Ovary (tissue), 3 donors: ENCODE results near the gene THBD.

ENCODE experiments used
- EP300 ChIP-seq: sonication (generic); formaldehyde crosslinking; IDR thresholded peaks from one replicate; pipeline ENCODE4 v1.6.1; 2017; ENCODE audit warnings: antibody characterized with exemption
- TF ChIP-seq, protein P1 (sequence below), 3 donors: fragments of 450-650 bp in 2 of 3; fragments of 200-600 bp in 1 of 3; IDR thresholded peaks; one replicate each; pipeline versions ENCODE4 v1.5.1 to v1.8.0; 2016 to 2022; ENCODE audit warnings: antibody characterized with exemption in 3 of 3, mild to moderate bottlenecking in 1 of 3
- donor health status: DM: no; HTN: no; CAD: no.

DNA sequence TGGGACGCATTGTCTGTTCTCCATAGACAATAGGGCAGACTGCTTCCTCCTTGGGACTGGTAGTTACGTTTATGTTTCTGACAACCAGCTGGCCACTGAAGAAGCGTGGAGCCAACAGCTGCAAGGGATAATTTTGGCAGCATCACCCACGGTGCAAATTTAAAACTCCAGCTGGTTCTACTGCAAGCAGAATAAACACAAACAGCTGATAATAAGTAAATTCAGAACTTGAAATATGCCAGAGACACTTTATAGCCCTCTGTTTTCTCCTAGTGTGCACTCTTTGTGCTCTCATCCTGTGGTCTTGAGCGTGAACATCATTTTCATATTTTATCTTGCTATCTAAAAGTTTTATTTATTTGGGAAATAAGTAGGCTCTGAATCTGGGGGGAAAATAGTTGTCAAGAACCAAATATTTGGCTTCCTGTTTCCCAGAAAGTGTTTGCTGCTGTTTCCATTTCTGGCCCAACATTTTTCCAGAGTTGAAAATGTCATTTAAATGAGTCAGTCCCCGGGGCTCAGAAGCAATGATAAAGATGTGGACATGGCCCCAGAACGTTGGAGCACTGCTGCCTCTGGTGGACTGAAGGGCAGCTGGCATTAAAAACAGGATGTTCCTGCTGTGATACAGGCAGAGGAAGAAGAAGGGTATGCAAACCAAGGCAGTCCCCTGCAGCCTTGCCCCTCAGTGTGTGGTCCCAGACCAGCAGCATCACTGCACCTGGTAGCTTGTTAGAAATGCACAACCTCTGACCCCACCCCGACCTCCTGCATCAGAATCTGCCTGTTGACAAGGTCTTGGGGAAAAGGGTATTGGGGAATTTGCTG, 12.5 kb upstream of the THBD start:
- TF ChIP-seq EP300: no peak
- TF ChIP-seq, protein P1, sequence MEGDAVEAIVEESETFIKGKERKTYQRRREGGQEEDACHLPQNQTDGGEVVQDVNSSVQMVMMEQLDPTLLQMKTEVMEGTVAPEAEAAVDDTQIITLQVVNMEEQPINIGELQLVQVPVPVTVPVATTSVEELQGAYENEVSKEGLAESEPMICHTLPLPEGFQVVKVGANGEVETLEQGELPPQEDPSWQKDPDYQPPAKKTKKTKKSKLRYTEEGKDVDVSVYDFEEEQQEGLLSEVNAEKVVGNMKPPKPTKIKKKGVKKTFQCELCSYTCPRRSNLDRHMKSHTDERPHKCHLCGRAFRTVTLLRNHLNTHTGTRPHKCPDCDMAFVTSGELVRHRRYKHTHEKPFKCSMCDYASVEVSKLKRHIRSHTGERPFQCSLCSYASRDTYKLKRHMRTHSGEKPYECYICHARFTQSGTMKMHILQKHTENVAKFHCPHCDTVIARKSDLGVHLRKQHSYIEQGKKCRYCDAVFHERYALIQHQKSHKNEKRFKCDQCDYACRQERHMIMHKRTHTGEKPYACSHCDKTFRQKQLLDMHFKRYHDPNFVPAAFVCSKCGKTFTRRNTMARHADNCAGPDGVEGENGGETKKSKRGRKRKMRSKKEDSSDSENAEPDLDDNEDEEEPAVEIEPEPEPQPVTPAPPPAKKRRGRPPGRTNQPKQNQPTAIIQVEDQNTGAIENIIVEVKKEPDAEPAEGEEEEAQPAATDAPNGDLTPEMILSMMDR (IDR thresholded peaks at IDR 0.05): peak; percentile 17 to 61 (median 57)
